Vagina (tissue), 2 donors: ENCODE measurements around the gene BET1. TPM values are rescaled to one million over a fixed set of nuclear protein-coding genes. Genes with fewer than 3 reads are reported as not detected.

ENCODE experiments used
- DNase-seq, 2 donors: peaks; one replicate each; pipeline ENCODE4 v3.0.0-alpha.2; 2017; ENCODE audit errors: extremely low spot score in 2 of 2
- H3K27ac ChIP-seq: fragments of 200-600 bp; sonication (generic); one replicate; pipeline ENCODE4 v1.5.1; 2019
- H3K27me3 ChIP-seq: fragments of 200-600 bp; sonication (generic); one replicate; pipeline ENCODE4 v1.5.1; 2019
- H3K36me3 ChIP-seq, 2 donors: fragments of 200-600 bp; sonication (generic); one replicate each; pipeline ENCODE4 v1.5.1; 2017 to 2019
- H3K4me1 ChIP-seq: fragments of 200-600 bp; sonication (generic); one replicate; pipeline ENCODE4 v1.5.1; 2019
- H3K4me3 ChIP-seq, 2 donors: fragments of 200-600 bp; sonication (generic); 1 replicate in 1 of 2; 2 replicates in 1 of 2; pipeline ENCODE4 v1.5.1; 2016 to 2019
- H3K9me3 ChIP-seq: fragments of 200-600 bp; sonication (generic); one replicate; pipeline ENCODE4 v1.5.1; 2019
- POLR2A ChIP-seq, 2 donors: fragments of 450-650 bp; IDR thresholded peaks; one replicate each; pipeline ENCODE4 v1.6.1; 2017; ENCODE audit warnings: antibody characterized with exemption in 2 of 2, mild to moderate bottlenecking in 2 of 2, moderate library complexity in 2 of 2
- POLR2AphosphoS5 ChIP-seq, 2 donors: sonication (generic); formaldehyde crosslinking; IDR thresholded peaks; one replicate each; pipeline ENCODE4 v1.9.0; 2017; ENCODE audit warnings: antibody characterized with exemption in 2 of 2, mild to moderate bottlenecking in 2 of 2, low read depth in 1 of 2; ENCODE audit not compliant: insufficient read depth in 1 of 2
- intact Hi-C: fragments of 100-400 bp; cut with DNase I; formaldehyde crosslinking; loops from one replicate; pipeline ENCODE4 v1.15.1; 2023
- total RNA-seq: library from RNA; depleted of rRNA; stranded (reverse); fragments of >200 nt; gene quantifications from one replicate; pipeline ENCODE4 v1.2.3, GENCODE V29; 2016
- TF ChIP-seq, protein P1 (sequence below), 3 experiments: fragments of 450-650 bp in 2 of 3; fragments of 200-600 bp in 1 of 3; sonication (generic) in 1 of 3; IDR thresholded peaks; one replicate each; pipeline ENCODE4 v1.5.1; 2017 to 2019; ENCODE audit warnings: antibody characterized with exemption in 3 of 3, mild to moderate bottlenecking in 2 of 3, moderate library complexity in 2 of 3

BET1 gene
- total RNA-seq, 1 donor from 2014 or later, result 22.1 TPM

DNA sequence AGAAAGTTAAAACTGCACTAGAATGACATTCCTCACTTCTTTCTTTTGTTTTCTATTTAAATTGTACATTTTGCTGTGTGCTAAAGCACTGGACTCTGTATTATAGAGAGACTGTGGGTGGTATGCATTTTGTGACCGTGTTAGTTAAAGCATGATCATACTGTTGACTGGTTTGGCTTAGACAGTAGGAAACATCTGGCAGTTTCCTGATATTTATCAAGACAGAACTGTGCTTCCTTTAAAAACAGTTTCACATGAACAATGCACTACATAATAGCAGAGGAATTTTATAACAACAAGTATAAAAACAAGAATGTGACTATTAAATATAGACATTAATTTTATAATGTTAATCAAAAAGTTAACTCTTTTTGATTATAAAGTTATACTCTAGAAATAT lies 59.5 kb downstream of the BET1 start:
- Histone ChIP-seq H3K9me3 (no peaks in the 10 kb centered on the region), H3K27ac (no peak overlapping the region), H3K27me3 (no peaks in the 10 kb centered on the region), H3K4me3 (no peak overlapping the region), H3K36me3 (no peaks in the 10 kb centered on the region), H3K4me1 (no peaks in the 10 kb centered on the region)
- peak in 1 of 2 donors; percentile 64 for TF ChIP-seq POLR2AphosphoS5 (IDR thresholded peaks at IDR 0.05; ENCODE audit: insufficient read depth in 1 of 2, low read depth in 1 of 2)
- TF ChIP-seq, protein P1, sequence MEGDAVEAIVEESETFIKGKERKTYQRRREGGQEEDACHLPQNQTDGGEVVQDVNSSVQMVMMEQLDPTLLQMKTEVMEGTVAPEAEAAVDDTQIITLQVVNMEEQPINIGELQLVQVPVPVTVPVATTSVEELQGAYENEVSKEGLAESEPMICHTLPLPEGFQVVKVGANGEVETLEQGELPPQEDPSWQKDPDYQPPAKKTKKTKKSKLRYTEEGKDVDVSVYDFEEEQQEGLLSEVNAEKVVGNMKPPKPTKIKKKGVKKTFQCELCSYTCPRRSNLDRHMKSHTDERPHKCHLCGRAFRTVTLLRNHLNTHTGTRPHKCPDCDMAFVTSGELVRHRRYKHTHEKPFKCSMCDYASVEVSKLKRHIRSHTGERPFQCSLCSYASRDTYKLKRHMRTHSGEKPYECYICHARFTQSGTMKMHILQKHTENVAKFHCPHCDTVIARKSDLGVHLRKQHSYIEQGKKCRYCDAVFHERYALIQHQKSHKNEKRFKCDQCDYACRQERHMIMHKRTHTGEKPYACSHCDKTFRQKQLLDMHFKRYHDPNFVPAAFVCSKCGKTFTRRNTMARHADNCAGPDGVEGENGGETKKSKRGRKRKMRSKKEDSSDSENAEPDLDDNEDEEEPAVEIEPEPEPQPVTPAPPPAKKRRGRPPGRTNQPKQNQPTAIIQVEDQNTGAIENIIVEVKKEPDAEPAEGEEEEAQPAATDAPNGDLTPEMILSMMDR (IDR thresholded peaks at IDR 0.05), result no peak
- intact Hi-C loops, result no loop called here
- DNase-seq, result no peak

DNA sequence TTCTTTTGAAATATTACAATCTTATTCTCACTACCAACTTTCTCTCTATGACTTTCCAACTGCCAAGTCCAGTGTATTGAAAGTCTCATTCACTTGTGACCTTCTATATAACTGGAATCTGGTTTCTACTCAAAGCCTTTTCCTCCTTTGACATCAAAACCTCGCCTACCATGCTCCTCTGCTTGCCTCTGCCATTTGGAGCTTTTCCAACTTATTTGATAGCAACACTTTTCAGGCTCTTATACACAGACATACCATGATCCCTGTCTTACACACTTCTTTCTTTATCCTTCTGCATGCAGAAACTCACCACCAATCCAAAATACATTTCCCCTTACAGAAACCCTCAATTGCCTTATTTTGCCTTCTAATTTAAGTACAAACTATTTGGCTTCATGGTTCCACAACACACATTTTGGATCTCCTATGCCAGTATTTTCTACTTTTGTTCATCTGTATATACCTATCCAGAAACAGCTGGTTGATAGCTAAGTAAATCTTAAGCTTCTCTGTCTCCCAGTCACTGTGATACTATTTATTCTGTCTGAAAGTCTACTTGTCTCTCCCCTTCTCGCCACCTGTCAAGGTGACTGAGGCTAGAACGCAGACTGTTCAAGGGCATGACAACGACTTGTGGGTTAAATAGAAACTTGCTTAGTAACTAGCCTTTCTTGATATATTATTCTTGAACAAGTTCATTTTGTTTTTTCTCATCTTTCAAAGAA lies 60.2 kb downstream of the BET1 start:
- Histone ChIP-seq H3K36me3 (no peaks in the 10 kb centered on the region), H3K27ac (no peak overlapping the region), H3K27me3 (no peaks in the 10 kb centered on the region), H3K4me1 (no peaks in the 10 kb centered on the region), H3K9me3 (no peaks in the 10 kb centered on the region), H3K4me3 (no peak overlapping the region)
- TF ChIP-seq POLR2AphosphoS5 (IDR thresholded peaks at IDR 0.05; ENCODE audit: insufficient read depth in 1 of 2, low read depth in 1 of 2) (no peak), POLR2A (IDR thresholded peaks at IDR 0.05) (no peak)
- TF ChIP-seq, protein P1 (IDR thresholded peaks at IDR 0.05), result no peak
- no peak for DNase-seq
- intact Hi-C loops, result no loop called here

Other genes with a start within 250 kb of the BET1 start
- gene TFPI2, start 113.6 kb downstream of the BET1 start, total RNA-seq, result 0.74 TPM
- not detected for gene GNGT1, start 97.8 kb downstream of the BET1 start, total RNA-seq
- gene GNG11, start 82.6 kb downstream of the BET1 start, total RNA-seq, result 15.0 TPM